ENCODE results near the gene NOX1.

NOX1 gene

GRCh38 chrX:100874325-100874724 is at the start of gene NOX1:
Gene NOX1, minus strand, starts transcription at chrX:100874359. Its CDS starts 220 bp downstream, at chrX:100874139.
- DNase-seq, result no peak

- no peak for DNase-seq
Observed at GRCh38 chrX:100915562-100915961, 41.4 kb upstream of the NOX1 start.

DNA sequence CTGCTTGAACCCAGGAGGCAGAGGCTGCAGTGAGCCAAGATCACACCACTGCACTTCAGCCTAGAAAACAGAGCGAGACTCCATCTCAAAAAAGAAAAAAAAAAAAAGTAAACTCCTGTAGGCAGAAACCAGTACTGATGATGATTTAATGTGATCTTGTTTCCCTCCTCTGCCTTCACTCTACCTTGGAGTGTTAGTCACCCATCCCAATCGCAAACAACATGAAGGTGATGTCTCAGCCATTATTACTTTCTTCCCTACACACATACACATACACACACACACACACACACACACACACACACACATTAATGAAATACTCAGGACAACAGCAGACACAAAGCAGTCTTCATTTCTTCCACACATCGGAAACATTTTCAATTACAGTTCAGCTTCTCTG is 39.0 kb upstream of the NOX1 start:
- no peak for DNase-seq

DNA sequence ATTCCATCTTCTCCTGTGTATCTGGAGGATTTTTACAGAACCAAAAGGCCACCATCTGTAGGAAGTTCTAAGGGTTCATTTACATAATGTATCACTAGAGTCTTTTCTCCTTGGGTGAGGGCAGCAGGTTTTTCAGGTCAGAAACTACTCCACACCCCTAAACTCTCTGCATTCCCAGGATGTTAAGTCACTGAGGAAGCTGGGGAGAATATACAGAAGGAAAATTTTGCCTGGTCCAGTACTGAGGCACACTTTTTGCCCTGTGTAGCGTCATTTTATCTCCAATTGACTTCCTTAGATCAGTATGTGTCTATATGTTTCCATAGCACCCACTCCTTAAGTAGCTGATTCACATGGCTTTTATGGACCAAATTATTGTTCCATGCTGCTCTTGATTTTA is 37.6 kb upstream of the NOX1 start:
- no peak for DNase-seq

DNA sequence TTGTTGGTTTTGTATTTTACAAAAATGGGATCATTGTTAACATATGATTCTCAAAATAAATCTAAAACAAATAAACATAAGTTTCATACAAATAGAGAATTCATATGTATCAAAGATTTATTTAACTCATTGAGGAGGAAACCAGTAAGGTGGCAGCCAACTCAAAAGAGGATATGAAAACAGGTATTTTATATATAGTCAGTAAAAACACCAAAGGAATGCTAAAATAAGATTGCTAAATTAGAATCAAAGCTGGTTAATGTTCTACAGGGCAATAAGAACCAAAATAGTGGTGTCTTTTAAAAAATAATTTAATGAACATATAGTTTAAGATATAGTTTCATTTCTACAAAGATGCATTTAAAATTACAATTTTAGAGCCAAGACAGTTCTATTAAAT is 31.5 kb upstream of the NOX1 start:
- DNase-seq, result no peak

DNA sequence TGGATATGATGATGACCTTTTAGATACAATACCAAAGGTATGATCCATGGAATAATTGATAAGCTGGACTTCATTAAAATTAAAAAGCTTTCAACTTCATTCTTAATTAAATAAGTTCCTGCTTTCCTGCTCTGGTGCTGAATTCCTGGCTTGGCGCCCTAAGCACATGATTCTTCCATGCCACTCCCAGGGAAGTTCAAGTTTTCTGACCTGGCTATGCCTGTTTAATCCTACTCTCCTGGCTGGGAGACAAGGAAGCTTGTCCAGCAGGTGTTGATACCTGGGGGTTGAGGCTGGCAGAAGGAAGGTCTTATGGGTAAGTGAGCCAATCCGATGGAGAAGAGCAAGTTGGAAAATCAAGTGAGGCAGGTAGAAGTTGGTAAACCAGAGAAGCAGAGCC is 30.3 kb upstream of the NOX1 start:
- DNase-seq, result no peak

GRCh38 chrX:100895365-100896075 is 21.4 kb upstream of the NOX1 start:
- DNase-seq, result peak; percentile 3 to 13

DNA sequence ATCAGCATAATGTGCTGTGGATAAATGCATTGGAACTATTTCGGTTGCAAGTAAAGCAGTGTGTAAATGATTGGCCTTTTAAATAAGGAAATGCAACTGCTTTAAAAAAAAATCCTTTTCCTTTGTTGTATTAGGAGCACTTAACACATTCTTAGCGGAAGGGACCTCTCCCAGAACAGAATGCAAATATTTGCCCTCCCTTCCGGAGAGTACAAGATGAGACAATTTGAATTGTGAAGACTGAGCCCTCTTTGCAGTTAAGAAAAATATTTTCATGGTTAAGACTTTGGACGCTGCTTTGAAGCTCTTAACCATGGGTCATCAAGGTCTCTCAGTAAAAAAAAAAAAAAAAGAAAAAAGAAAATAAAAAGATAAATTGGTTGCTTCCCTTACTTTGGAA is 9.5 kb upstream of the NOX1 start:
- no peak for DNase-seq

GRCh38 chrX:100880368-100880767 is 6.2 kb upstream of the NOX1 start:
- DNase-seq, result no peak

DNA sequence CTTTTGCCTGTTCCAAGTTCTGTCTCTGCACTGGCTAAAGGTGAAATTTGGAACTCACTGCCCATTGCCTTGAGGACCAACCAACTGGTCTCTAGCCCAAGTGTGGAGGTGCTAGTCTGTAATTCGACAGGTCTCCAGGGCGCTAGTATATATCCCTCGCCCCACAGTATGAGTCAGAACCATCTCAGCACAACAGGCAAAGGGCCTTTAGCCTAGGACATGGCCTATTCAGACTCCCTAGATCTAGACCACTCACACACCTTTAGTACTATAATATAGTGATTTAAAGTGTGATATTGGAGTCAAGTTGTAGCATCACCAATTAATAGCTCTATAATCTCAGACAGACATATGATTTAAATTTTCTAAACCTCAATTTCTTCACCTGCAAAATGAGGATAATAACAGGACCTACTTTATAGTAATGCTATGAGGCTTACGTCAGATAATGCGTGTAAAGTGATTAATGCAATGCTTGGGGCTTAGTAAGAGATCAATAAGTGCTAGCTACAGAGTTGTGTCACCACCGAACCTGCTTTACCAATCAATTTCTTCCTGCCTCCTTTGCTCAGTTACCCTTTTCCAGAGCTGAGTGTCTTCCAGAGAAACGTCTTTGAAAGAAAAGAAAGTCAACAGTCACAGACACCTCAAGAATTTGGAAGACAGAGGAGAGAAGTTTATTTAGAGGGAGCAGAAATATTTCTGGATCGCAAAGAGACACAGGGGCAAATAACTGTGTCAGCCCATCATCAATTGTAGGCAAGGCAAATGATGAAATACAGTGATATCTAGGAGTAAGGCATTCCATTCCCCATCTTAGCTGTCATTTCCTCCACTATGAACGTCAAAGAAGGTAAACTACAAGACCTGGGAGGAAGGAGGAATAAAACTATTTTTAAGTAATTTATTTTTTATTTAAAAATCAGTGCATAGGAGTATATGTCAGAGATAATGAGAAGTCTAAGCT is 2.3 kb downstream of the NOX1 start:
- DNase-seq, result no peak

DNA sequence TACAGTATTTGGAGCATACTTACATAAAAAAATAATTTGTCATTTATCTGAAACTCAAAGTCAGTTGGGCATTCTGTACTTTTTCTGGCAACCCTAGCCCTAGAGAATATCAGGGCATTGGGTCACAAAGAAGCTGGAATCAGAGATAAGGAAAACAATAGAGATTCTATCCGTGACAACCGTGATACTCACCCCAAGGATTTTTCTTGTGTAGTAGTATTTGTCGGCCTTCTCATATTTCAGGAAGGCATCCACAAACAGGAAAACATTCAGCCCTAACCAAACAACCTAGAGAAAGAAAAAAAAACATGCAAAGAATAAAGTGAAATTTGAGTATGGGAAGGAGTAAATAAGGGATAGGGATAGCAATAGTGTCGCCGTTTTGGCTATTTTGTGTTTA is 3.6 kb downstream of the NOX1 start:
- DNase-seq, result no peak

- no peak for DNase-seq
Observed at GRCh38 chrX:100868273-100868672, 5.9 kb downstream of the NOX1 start.

GRCh38 chrX:100864657-100865391 is 9.3 kb downstream of the NOX1 start:
- DNase-seq, result no peak

GRCh38 chrX:100863326-100863864 is 10.8 kb downstream of the NOX1 start:
- DNase-seq, result no peak

DNA sequence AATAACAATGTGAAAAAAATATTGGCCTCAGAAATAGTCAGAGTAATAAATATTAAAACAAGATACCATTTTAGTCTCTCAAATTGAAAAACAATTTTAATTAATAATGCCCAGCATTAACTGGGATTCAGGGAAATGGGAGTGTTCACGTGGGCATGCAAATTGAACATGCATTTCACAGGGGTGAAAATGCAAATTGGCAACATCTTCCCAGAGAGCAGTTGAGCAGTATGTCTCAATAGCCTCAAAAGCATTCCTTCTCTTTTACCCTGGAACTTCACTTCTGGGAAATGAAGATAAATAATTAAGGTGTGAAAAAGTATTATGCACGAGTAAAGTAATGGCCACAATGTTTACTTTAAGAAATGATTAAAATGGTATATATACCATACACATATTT is 21.3 kb downstream of the NOX1 start:
- DNase-seq, result no peak

- DNase-seq, result no peak
Observed at GRCh38 chrX:100850317-100850716, 23.8 kb downstream of the NOX1 start.

GRCh38 chrX:100831219-100831946 is 42.8 kb downstream of the NOX1 start:
- DNase-seq, result no peak

GRCh38 chrX:100830547-100830946 is 43.6 kb downstream of the NOX1 start:
- DNase-seq, result no peak

GRCh38 chrX:100830143-100830542 is 44.0 kb downstream of the NOX1 start:
- no peak for DNase-seq

GRCh38 chrX:100829730-100830129 is 44.4 kb downstream of the NOX1 start:
- peak; percentile 6 to 13 for DNase-seq

DNA sequence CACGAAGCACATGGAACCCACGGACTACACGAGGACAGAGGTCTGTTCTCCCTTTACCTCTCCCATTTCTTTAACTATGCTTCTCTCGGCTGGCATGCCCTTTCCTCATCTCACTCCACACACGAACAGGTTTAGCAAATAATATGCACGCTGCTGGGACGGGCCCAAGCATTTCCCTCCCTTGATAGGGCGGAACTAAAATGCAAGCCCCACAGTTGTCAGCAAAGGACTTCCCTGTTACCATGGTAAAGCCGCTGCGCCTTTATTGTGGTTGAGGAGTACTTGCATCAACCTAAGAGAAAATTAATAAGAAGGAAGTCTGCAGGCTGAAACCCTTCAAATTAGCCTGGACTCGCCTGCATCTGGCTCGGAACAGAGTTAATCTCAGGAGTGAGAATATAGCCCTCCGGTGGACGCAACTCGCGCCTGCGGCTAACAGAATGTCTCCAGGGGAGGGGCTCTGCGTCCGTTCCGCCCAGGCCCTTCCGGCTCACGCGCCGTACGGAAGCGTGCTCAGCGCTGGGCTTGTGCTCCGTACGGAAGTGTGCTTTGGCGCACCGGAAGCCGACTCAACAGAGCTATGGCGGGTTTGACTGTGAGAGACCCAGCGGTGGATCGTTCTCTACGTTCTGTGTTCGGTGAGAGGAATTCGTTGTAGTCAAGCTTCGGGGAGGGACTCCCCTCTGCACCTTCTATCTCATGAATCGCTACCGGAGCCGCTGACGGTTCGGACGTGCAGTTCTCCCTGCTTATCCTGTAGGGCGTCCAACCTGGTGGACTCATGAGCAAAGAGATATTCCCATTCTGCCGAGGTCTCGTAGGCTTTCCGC is 54.1 kb downstream of the NOX1 start, which contains the start of gene CSTF2:
TSS of gene CSTF2 (plus strand) at position 555 of the 830 bp plus-strand sequence. CDS start at position 581, 26 bp downstream.
- peak; percentile 75 to 76 for DNase-seq

DNA sequence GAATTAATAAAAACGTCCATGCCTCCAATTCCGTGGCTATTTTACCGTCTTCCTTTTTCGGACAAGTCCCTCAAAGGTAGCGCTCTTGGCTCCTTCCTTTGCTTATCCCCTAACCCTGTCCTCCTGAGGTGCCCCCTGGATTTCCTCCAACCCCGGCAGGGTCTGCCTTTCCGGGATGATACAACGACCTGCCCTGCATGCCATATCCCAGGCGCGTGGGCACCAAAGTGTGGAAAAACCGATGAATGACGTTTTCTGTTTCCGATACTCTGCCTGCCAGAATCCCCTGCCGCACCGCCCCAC is 54.7 kb downstream of the NOX1 start:
- no peak for DNase-seq

Measured in Kasumi-1 (cell line).